ENCODE results near the gene DNAJC5G. TPM values are rescaled to one million over a fixed set of nuclear protein-coding genes. Genes with fewer than 3 reads are reported as not detected.
"Not testable (repeated sequence)": the region's sequence is repeated elsewhere in the genome, so short reads cannot be mapped to it uniquely, and the experiment has no call there.

Gene DNAJC5G
- polyA plus RNA-seq, 3 donors, result 0.59 to 1.7 (median 1.4) TPM

DNA sequence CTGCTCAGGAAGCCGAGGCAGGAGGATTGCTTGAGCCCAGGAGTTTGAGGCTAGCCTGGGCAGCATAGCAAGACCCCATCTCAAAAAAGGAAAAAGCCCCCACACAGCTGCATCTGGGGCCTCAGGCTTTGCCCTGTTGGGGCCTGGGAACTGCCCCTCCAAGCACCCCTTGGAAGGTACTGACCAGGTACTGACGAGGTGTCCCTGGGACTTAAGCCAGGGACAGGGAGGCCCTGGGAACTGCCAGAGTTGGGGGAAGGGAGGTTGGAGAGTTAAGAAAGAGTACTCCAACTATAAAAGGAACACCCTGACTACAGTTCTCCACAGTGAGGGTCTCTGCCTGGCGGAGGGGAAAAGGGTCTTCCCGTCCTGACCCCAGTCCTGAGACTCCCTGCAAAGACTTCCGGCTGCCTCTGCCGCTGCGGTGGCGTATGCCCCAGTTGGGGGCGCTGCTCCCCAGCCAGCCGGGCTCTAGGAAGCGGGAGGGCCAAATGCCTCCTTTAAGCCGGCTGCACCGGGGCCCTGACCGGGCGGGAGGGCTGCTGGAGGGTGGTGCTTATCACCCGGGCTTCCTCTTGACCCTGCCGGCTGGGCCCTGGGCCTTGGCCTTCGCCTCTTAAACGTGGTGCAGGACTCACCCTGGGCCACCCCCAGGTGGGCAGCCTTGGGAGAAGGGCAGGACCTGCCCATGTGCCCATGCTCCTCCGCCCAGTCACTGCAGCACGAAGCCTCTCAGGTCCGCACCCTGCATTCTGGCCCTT lies 25.2 kb upstream of the DNAJC5G start:
- peak in 3 of 11 donors; percentile 19 to 42 (median 41) for DNase-seq (ENCODE audit: extremely low read depth in 1 of 11, low read depth in 9 of 11, low spot score in 4 of 11)

GRCh38 chr2:27250652-27251379 lies 24.4 kb upstream of the DNAJC5G start:
- no peak for DNase-seq (ENCODE audit: extremely low read depth in 1 of 11, low read depth in 9 of 11, low spot score in 4 of 11)

DNA sequence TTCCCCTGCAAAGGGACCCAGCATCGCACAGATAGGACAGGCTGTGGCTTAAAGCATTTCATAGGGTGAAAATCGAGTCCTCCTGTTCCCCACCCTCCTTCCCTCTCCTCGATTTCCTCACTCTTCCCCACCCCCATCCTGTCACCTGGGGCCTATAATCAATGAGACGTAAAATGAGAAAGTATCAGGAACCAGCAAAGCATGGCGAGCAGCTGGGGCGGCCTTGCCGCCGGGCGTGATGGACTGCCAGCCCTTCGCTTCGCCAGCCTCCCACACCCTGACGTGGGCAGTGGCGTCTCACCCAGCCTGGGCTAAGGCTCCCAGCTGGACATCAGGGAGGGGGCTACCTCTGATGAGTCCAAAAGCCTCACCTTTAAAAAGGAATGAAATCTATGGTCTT lies 23.5 kb upstream of the DNAJC5G start:
- DNase-seq (ENCODE audit: extremely low read depth in 1 of 11, low read depth in 9 of 11, low spot score in 4 of 11), result no peak

- DNase-seq (ENCODE audit: extremely low read depth in 1 of 11, low read depth in 9 of 11, low spot score in 4 of 11), result no peak
Measured at GRCh38 chr2:27255187-27255586, 20.0 kb upstream of the DNAJC5G start.

- DNase-seq (ENCODE audit: extremely low read depth in 1 of 11, low read depth in 9 of 11, low spot score in 4 of 11), result no peak
Measured at GRCh38 chr2:27255660-27256059, 19.6 kb upstream of the DNAJC5G start.

GRCh38 chr2:27256855-27257454 lies 18.3 kb upstream of the DNAJC5G start:
- DNase-seq (ENCODE audit: extremely low read depth in 1 of 11, low read depth in 9 of 11, low spot score in 4 of 11), result no peak

DNA sequence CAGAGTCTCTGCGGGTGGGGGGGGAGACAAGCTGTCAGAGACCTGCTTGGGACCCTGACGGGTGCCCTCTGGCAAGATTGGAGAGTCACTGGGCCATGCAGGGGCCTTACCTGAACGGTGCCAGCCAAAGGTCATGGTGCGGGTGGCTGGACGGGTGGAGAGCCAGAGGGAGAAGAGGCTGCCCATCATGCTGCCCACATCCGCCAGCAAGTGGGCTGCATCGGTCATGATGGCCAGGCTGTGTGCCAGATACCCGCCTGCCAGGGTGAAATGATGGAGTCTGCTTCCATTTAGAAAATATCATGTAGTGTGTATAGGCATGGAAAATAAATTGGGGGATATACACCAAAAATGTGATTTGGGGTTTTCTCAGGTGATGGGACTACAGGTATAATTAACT lies 17.2 kb upstream of the DNAJC5G start:
- DNase-seq (ENCODE audit: extremely low read depth in 1 of 11, low read depth in 9 of 11, low spot score in 4 of 11), result no peak

- DNase-seq (ENCODE audit: extremely low read depth in 1 of 11, low read depth in 9 of 11, low spot score in 4 of 11), result no peak
Measured at GRCh38 chr2:27261241-27261925, 13.8 kb upstream of the DNAJC5G start.

DNA sequence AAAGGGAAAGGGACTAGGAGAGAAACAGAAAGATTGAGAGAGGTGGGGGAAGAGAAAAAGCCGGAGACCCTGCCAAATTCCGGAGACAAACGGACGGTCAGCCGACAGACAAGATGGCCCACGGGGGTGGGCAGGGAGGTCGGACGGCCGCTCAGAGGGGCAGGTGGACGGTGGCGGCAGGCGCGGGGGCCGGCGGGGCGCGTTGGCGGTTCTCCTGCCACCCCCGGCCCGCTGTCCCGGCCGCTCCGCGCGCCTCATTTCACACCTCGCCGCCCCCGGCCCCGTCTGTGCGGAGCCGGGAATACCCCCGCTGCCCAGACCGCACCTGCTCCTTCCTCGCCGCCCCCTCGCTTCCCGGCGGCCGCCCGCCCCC lies 13.3 kb upstream of the DNAJC5G start:
- no peak for DNase-seq (ENCODE audit: extremely low read depth in 1 of 11, low read depth in 9 of 11, low spot score in 4 of 11)

DNA sequence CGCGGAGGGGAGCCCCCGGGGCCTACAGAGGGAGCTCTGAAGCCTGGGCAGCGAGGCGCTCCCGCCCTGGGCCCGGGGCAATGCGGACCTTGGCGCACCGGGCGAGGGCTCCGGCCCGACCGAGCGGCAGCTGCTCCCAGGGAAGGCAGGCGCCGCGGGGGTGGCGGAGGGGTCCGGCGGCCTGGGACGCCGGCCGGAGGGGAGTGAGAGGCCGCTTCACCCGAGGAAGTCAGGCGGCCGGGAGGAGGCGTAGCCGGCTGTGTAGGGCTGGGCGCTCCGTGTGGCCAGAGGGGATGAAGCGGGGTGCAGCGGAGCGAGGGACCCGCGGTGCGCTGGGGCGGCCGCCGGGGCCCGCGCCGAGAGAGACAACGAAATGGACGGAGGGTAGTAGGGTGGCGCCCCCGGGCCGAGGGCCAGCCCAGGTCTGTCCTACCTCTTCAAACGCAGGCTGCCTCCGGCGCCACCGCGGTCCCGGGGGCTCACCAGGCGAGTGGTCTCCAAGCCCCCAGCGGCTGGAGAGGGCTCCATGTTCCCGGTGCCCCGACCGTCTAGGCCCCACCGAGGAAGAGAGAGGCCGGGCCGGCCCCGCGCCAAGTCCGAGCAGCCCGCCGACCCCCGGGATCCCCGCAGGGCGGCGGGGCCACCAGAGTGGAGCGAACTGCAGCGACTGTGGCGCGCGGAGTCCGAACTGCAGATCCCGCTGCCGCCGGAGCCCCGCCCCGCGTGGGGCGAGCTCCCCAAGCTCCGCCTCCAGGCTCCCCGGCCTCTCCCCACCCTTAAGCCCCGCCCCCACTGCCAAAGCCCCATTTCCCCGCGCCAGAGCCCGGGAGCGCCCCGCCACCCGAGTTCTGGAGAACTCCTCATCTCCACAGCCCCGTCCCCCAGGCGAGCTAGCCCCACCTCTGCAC lies 12.6 kb upstream of the DNAJC5G start, which contains the start of gene SLC30A3:
SLC30A3 (minus strand) TSS at position 669 of the 908 bp plus-strand sequence; CDS start at position 528, 141 bp downstream.
- peak in 2 of 11 donors; percentile 34 to 58 for DNase-seq (ENCODE audit: extremely low read depth in 1 of 11, low read depth in 9 of 11, low spot score in 4 of 11)

GRCh38 chr2:27263287-27264252 lies 11.7 kb upstream of the DNAJC5G start:
- DNase-seq (ENCODE audit: extremely low read depth in 1 of 11, low read depth in 9 of 11, low spot score in 4 of 11), result no peak

DNA sequence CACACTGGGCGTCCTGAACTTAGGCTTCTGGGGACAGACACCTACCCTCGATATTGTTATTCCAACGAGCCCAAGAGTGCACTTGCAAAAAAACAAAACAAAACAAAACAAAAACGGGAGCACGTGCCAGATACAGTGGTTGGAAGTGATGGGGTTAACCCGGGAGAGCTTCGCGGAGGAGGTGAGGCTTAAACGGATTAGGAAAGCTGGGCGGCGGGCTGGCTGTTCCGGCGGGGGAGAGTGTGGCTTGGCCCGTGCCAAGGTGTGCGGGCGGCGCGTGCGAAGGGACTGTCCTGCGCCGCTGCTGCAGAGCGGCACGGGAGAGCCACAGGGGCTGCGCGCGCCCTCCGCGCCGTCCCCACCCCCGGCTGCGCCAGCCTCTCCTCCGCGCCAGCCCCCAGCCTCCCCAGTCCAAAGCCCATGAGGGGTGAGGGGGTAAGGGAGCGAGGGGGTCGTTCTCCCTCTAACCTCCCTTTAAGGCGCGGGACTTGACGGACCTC lies 10.9 kb upstream of the DNAJC5G start:
- DNase-seq (ENCODE audit: extremely low read depth in 1 of 11, low read depth in 9 of 11, low spot score in 4 of 11), result no peak

DNA sequence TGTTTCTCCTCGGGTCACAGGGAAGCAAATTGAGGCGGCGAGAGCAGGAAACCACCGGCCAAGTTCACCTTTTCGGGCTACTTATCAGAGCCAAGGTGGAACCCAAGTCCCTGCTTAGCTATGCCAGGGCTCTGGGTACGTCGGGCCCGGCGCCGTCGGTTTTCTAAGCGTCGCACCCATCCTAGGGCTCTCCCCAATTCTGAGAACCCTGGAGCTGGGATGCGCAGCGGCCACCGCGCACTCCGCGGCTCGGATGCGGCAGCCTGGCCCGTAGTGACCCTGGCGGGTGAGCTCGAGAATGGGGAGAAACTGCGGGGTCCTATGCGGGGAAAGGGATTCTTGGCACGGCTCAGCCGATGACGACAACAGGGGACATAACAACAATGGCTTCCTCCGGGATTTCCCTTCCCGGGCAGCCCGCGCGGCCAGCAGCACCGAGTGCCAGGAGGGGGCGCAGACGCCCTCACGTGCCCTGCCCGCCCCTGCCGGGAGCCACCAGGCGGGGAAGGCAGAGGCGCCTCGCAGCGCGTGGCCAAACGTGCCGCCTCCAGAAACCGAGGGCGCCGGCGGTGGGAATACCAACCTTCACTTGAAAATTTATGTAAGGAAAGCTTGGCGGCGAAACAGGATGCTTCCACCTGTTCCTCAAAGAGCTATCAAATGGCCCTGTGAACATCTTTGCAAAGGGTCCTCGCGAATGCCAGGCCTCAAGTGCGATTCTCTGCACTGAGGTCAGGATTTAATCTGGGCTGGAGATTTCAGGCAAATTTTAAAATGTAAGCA lies 10.3 kb upstream of the DNAJC5G start:
- peak in 5 of 11 donors; percentile 56 to 76 (median 65) for DNase-seq (ENCODE audit: extremely low read depth in 1 of 11, low read depth in 9 of 11, low spot score in 4 of 11)

DNA sequence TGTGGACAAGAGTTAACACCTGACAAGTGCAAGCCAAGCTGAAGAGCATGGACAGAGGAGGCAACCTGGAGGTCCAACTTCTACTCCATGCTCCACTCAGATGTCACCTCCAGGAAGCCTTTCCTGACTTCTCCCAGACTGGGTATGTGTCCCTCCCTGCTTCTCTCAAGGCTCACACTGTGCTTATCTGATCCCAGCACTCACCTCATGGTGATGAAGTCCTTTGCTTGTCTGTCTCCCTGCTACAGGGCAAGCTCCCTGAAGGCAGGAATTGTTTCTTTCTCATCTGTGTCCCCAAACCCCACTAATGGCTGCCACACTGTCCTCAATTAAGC lies 9.7 kb upstream of the DNAJC5G start:
- no peak for DNase-seq (ENCODE audit: extremely low read depth in 1 of 11, low read depth in 9 of 11, low spot score in 4 of 11)

DNA sequence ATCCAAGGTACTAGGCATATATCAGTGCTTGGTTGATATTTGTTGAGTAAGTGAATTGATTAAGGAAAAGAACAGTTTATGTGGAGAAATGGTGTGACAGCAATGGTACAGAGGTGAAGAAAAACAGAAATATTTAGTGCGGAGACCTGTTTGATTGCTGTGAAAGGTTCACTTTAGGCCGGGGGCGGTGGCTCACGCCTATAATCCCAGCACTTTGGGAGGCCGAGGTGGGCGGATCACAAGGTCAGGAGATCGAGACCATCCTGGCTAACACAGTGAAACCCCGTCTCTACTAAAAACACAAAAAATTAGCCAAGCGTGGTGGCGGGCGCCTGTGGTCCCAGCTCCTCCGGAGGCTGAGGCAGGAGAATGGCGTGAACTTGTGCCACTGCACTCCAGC lies 6.9 kb upstream of the DNAJC5G start:
- not testable (repeated sequence) for DNase-seq (ENCODE audit: extremely low read depth in 1 of 11, low read depth in 9 of 11, low spot score in 4 of 11)

DNA sequence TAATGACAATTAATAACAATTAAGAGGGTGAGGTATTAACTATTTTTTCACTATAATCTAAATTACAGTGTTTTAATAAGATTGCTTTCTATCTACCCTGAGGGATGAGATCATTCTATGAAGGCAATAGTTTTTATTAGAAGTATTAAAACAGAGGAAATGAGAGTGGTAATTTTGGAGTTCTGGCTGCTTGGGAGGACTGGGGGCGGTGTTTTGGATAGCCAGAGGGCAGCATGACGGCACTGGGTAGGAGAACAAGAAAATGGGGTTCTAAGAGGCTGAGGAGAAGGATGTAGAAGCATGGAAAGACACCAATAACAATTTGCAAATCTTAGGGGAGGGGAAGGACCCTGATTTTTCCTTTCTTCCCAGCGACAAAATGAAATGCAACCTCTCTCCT lies 5.1 kb upstream of the DNAJC5G start:
- no peak for DNase-seq (ENCODE audit: extremely low read depth in 1 of 11, low read depth in 9 of 11, low spot score in 4 of 11)

GRCh38 chr2:27270670-27271069 lies 4.6 kb upstream of the DNAJC5G start:
- DNase-seq (ENCODE audit: extremely low read depth in 1 of 11, low read depth in 9 of 11, low spot score in 4 of 11), result no peak

Data from renal cortex interstitium (tissue), 11 donors.